ENCODE data around the gene GCK. TPM values are rescaled to one million over a fixed set of nuclear protein-coding genes. Genes with fewer than 3 reads are reported as not detected.

The GCK gene
- total RNA-seq, 1 donor from 2014 or later: not detected

DNA sequence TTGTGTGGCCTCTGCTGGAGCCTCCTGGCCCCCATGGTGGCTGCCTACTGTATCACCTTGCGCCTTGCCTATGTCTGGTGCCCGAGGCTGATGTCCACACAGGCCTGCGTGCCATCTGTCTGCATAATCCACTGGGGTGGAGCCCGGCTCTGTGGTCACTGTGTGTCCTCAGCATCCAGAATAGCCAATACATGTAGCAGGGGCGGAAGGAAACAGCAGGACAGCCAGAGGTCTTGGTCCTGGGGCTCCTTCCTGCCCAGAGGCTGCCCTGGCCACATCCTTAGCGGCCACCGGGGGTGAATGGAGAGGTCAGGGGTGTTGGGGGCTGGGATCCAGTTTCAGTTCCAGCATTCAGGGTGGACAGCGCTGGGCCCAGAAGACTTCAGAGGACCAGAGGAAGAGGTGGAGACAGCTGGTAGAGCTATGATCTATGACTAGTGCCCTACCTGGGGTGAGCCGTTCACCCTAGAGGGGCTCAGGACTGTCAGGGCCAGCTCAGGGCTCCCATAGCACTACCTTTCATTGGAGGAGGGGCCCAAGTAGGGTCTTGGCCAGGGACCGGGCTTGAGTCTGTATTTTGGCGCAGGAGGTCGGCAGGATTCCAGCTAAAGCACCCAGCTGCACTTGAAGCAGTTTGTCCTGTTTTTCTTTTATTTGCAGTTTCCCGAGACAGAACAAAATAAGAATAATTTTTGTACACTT lies 27.4 kb upstream of the GCK start:
- no peaks in the 10 kb centered on the region for H3K9me3 Mint-ChIP-seq (ENCODE audit: unreplicated experiment)
- TF ChIP-seq, protein P1, sequence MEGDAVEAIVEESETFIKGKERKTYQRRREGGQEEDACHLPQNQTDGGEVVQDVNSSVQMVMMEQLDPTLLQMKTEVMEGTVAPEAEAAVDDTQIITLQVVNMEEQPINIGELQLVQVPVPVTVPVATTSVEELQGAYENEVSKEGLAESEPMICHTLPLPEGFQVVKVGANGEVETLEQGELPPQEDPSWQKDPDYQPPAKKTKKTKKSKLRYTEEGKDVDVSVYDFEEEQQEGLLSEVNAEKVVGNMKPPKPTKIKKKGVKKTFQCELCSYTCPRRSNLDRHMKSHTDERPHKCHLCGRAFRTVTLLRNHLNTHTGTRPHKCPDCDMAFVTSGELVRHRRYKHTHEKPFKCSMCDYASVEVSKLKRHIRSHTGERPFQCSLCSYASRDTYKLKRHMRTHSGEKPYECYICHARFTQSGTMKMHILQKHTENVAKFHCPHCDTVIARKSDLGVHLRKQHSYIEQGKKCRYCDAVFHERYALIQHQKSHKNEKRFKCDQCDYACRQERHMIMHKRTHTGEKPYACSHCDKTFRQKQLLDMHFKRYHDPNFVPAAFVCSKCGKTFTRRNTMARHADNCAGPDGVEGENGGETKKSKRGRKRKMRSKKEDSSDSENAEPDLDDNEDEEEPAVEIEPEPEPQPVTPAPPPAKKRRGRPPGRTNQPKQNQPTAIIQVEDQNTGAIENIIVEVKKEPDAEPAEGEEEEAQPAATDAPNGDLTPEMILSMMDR (IDR thresholded peaks at IDR 0.05; ENCODE audit: unreplicated experiment): no peak
- peak; percentile 16 for DNase-seq (ENCODE audit: low spot score)
- peak overlapping the region; percentile 31 for H3K27ac Mint-ChIP-seq (ENCODE audit: unreplicated experiment)
- no peaks in the 10 kb centered on the region for H3K27me3 Mint-ChIP-seq (ENCODE audit: unreplicated experiment)
- no peak overlapping the region for H3K4me3 Mint-ChIP-seq (ENCODE audit: unreplicated experiment)
- H3K4me1 Mint-ChIP-seq (ENCODE audit: unreplicated experiment): peaks cover 15% of the 10 kb centered on the region
- H3K36me3 Mint-ChIP-seq (ENCODE audit: low read depth, unreplicated experiment): peaks cover 12% of the 10 kb centered on the region

- no peaks in the 10 kb centered on the region for H3K27me3 Mint-ChIP-seq (ENCODE audit: unreplicated experiment)
- H3K27ac Mint-ChIP-seq (ENCODE audit: unreplicated experiment): no peak overlapping the region
- TF ChIP-seq, protein P1 (IDR thresholded peaks at IDR 0.05; ENCODE audit: unreplicated experiment): no peak
- peaks cover 17% of the 10 kb centered on the region for H3K36me3 Mint-ChIP-seq (ENCODE audit: low read depth, unreplicated experiment)
- H3K9me3 Mint-ChIP-seq (ENCODE audit: unreplicated experiment): no peaks in the 10 kb centered on the region
- no peak overlapping the region for H3K4me3 Mint-ChIP-seq (ENCODE audit: unreplicated experiment)
- H3K4me1 Mint-ChIP-seq (ENCODE audit: unreplicated experiment): peaks cover 15% of the 10 kb centered on the region
- DNase-seq (ENCODE audit: low spot score): peak; percentile 3
These were observed 26.8 kb upstream of the GCK start for GRCh38 chr7:44216019-44216418.

- H3K4me1 Mint-ChIP-seq (ENCODE audit: unreplicated experiment): peaks cover 15% of the 10 kb centered on the region
- peaks cover 17% of the 10 kb centered on the region for H3K36me3 Mint-ChIP-seq (ENCODE audit: low read depth, unreplicated experiment)
- no peak for DNase-seq (ENCODE audit: low spot score)
- no peaks in the 10 kb centered on the region for H3K9me3 Mint-ChIP-seq (ENCODE audit: unreplicated experiment)
- TF ChIP-seq, protein P1 (IDR thresholded peaks at IDR 0.05; ENCODE audit: unreplicated experiment): no peak
- no peaks in the 10 kb centered on the region for H3K27me3 Mint-ChIP-seq (ENCODE audit: unreplicated experiment)
- no peak overlapping the region for H3K4me3 Mint-ChIP-seq (ENCODE audit: unreplicated experiment)
- H3K27ac Mint-ChIP-seq (ENCODE audit: unreplicated experiment): no peak overlapping the region
These were observed 26.3 kb upstream of the GCK start for GRCh38 chr7:44215531-44215930.

DNA sequence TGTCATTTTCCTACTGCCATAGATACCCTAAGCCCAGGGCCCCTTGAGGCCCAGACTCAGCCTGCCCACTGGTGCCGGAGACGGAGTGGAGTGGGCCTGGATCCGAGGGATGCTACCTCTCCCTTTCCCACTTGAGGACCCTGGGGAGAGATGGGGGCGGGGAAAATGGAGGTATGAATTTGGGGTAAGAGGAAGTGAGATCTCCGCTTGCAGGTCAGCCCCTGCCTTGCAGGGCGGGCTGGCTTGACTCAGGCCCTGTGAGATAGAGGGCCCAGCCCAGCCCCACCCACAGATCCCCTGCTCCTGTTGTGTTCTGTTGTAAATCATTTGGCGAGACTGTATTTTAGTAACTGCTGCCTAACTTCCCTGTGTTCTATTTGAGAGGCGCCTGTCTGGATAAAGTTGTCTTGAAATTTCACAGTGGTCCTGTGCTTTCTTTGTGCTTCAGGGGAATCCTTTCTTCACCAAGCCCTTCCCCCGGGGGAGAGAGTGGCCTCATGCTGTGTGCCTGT lies 24.7 kb upstream of the GCK start:
- Mint-ChIP-seq H3K36me3 (ENCODE audit: low read depth, unreplicated experiment) (peaks cover 17% of the 10 kb centered on the region), H3K4me3 (ENCODE audit: unreplicated experiment) (no peak overlapping the region)
- no peak for DNase-seq (ENCODE audit: low spot score)

More for the DNA sequence above, 24.7 kb upstream of the GCK start:
- no peaks in the 10 kb centered on the region for H3K27me3 Mint-ChIP-seq (ENCODE audit: unreplicated experiment)
- TF ChIP-seq, protein P1 (IDR thresholded peaks at IDR 0.05; ENCODE audit: unreplicated experiment): no peak
- peaks cover 15% of the 10 kb centered on the region for H3K4me1 Mint-ChIP-seq (ENCODE audit: unreplicated experiment)
- no peaks in the 10 kb centered on the region for H3K9me3 Mint-ChIP-seq (ENCODE audit: unreplicated experiment)
- H3K27ac Mint-ChIP-seq (ENCODE audit: unreplicated experiment): no peak overlapping the region

Measured in endothelial cell (in vitro differentiated cells).